Forelimb muscle (tissue), 1 donor: Measurements from ENCODE around the gene PASK. TPM values are rescaled to one million over a fixed set of nuclear protein-coding genes. Genes with fewer than 3 reads are reported as not detected.
"Not testable (repeated sequence)": the region's sequence is repeated elsewhere in the genome, so short reads cannot be mapped to it uniquely, and the experiment has no call there.

Source experiments
- DNase-seq: peaks from one replicate; pipeline ENCODE4 v3.0.0-alpha.2; 2013; ENCODE audit warnings: low read depth
- polyA plus RNA-seq: library from polyadenylated mRNA; unstranded; fragments of 120-200 nt; gene quantifications from one replicate; pipeline ENCODE4 v1.2.1, GENCODE V29; 2013; ENCODE audit not compliant: insufficient read length

Gene PASK
- polyA plus RNA-seq, 1 donor = 5.0 TPM

- no peak for DNase-seq
These were observed 42.1 kb downstream of the PASK start for GRCh38 chr2:241107031-241107783.

GRCh38 chr2:241105641-241106040 is 43.6 kb downstream of the PASK start:
- no peak for DNase-seq

GRCh38 chr2:241104611-241105010 is 44.7 kb downstream of the PASK start:
- not testable (repeated sequence) for DNase-seq

GRCh38 chr2:241103176-241103595 is 46.1 kb downstream of the PASK start:
- DNase-seq = no peak

- peak; percentile 32 for DNase-seq
These were observed 47.0 kb downstream of the PASK start, which contains the start of gene MTERF4 for GRCh38 chr2:241102239-241102803. MTERF4 (minus strand) TSS chr2:241102287; CDS start chr2:241102273, 14 bp downstream.

- DNase-seq = no peak
These were observed 50.0 kb downstream of the PASK start for GRCh38 chr2:241099246-241099645.

GRCh38 chr2:241096979-241097378 is 52.3 kb downstream of the PASK start:
- no peak for DNase-seq

- no peak for DNase-seq
These were observed 53.5 kb downstream of the PASK start for GRCh38 chr2:241095594-241096290.

- DNase-seq = no peak
These were observed 54.3 kb downstream of the PASK start for GRCh38 chr2:241094924-241095420.

- DNase-seq = no peak
These were observed 55.1 kb downstream of the PASK start for GRCh38 chr2:241094172-241094571.

GRCh38 chr2:241093133-241093781 is 56.0 kb downstream of the PASK start:
- DNase-seq = not testable (repeated sequence)

GRCh38 chr2:241092677-241093076 is 56.6 kb downstream of the PASK start:
- no peak for DNase-seq

- DNase-seq = no peak
These were observed 57.4 kb downstream of the PASK start for GRCh38 chr2:241091734-241092445.

- no peak for DNase-seq
These were observed 58.1 kb downstream of the PASK start for GRCh38 chr2:241091201-241091600.

- no peak for DNase-seq
These were observed 60.2 kb downstream of the PASK start for GRCh38 chr2:241088791-241089732.

- no peak for DNase-seq
These were observed 60.9 kb downstream of the PASK start for GRCh38 chr2:241088376-241088775.

- DNase-seq = no peak
These were observed 61.6 kb downstream of the PASK start for GRCh38 chr2:241087420-241088268.

GRCh38 chr2:241084856-241085444 is 64.3 kb downstream of the PASK start:
- DNase-seq = no peak

GRCh38 chr2:241083091-241083415 is 66.2 kb downstream of the PASK start:
- no peak for DNase-seq
